Testis (tissue), 2 donors: ENCODE data around the gene PPP1R27.

ENCODE experiments used
- CTCF ChIP-seq, 3 experiments: fragments of 450-650 bp in 2 of 3; fragments of 200-600 bp in 1 of 3; sonication (generic) in 1 of 3; IDR thresholded peaks; one replicate each; pipeline ENCODE4 v1.5.1; 2016 to 2019; ENCODE audit warnings: antibody characterized with exemption in 3 of 3, mild to moderate bottlenecking in 2 of 3, moderate library complexity in 1 of 3
- POLR2A ChIP-seq: fragments of 450-650 bp; IDR thresholded peaks from one replicate; pipeline ENCODE4 v1.6.1; 2017; ENCODE audit warnings: antibody characterized with exemption, mild to moderate bottlenecking, moderate library complexity

DNA sequence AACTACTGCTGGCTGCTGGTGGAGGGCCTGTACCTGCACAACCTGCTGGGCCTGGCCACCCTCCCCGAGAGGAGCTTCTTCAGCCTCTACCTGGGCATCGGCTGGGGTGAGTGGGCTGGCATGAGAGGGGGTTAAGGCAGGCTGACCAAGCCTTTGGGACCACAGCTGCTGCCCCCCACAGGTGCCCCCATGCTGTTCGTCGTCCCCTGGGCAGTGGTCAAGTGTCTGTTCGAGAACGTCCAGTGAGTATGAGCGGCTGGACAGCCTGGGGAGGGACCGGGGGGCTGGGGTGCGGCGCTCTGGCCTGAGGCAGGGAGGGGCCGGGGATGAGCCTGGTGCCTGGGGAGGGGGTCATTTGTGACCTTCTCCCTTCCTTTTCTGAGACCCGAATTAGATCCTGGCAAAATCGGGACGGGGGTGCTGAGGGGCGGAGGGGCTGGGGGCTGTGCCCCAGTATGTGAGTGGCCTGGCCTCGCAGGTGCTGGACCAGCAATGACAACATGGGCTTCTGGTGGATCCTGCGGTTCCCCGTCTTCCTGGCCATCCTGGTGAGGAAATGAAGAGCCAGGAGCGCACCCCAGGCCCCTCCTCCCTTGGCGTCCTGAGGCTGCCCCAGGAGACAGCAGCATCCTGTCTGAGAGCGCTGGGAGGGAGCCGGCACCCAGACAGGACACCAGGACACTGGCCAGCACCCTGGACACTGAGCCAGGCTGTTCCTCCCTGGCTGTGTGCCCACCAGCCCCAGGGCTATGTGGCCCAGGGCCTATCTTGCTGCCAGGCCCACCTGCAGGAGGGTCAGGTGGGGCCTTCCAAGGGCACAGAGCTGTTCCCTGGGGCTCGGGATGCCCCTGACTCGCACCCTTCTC lies 22.9 kb downstream of the PPP1R27 start:
- TF ChIP-seq CTCF (IDR thresholded peaks at IDR 0.05) (no peak), POLR2A (no peak)
